Mesothelial cell of epicardium (in vitro differentiated cells): ENCODE measurements around the gene ADAP1. TPM values are rescaled to one million over a fixed set of nuclear protein-coding genes. Genes with fewer than 3 reads are reported as not detected.
A peak's percentile ranks its signal among the peaks of the same experiment; 100 is the strongest.

Source experiments
- DNase-seq, 2 experiments: peaks; one replicate each; pipeline ENCODE4 v3.0.0; 2021; ENCODE audit warnings: low spot score in 2 of 2; ENCODE audit not compliant: unreplicated experiment in 2 of 2
- H3K27ac Mint-ChIP-seq: 2 replicates; pipeline ENCODE4 v1.8.0; 2021; ENCODE audit warnings: mixed read lengths
- H3K27me3 Mint-ChIP-seq: 2 replicates; pipeline ENCODE4 v1.8.0; 2021; ENCODE audit warnings: low read depth, mixed read lengths
- H3K36me3 Mint-ChIP-seq: 2 replicates; pipeline ENCODE4 v1.8.0; 2021; ENCODE audit warnings: mixed read lengths
- H3K4me1 Mint-ChIP-seq: 2 replicates; pipeline ENCODE4 v1.8.0; 2021; ENCODE audit warnings: mixed read lengths
- H3K4me3 Mint-ChIP-seq: 2 replicates; pipeline ENCODE4 v1.8.0; 2021; ENCODE audit warnings: mild to moderate bottlenecking, moderate library complexity, mixed read lengths
- H3K9me3 Mint-ChIP-seq: 2 replicates; pipeline ENCODE4 v1.8.0; 2021; ENCODE audit warnings: mixed read lengths
- CTCF ChIP-seq: fragments of 200-600 bp; sonication (generic); IDR thresholded peaks from one replicate; pipeline ENCODE4 v1.5.0; 2021; ENCODE audit warnings: antibody characterized with exemption; ENCODE audit not compliant: unreplicated experiment
- total RNA-seq: library from RNA; stranded (reverse); gene quantifications from 3 replicates; pipeline ENCODE4 v1.2.1, GENCODE V29; 2021

Gene ADAP1
- total RNA-seq, 1 donor from 2014 or later = 4.0 TPM

GRCh38 chr7:914521-915194 is 39.8 kb downstream of the ADAP1 start:
- TF ChIP-seq CTCF = no peak

GRCh38 chr7:913736-914520 is 40.6 kb downstream of the ADAP1 start:
- Mint-ChIP-seq H3K27ac (no peak overlapping the region), H3K4me3 (no peak overlapping the region), H3K4me1 (peaks cover 16% of the 10 kb centered on the region), H3K27me3 (peaks cover 9% of the 10 kb centered on the region), H3K9me3 (no peaks in the 10 kb centered on the region), H3K36me3 (no peaks in the 10 kb centered on the region)
- no peak for DNase-seq
- TF ChIP-seq CTCF = no peak

More at GRCh38 chr7:914521-915194, 39.8 kb downstream of the ADAP1 start:
- no peak overlapping the region for H3K27ac Mint-ChIP-seq
- no peaks in the 10 kb centered on the region for H3K9me3 Mint-ChIP-seq
- H3K4me1 Mint-ChIP-seq = peaks cover 16% of the 10 kb centered on the region
- H3K4me3 Mint-ChIP-seq = no peak overlapping the region
- peaks cover 9% of the 10 kb centered on the region for H3K27me3 Mint-ChIP-seq
- DNase-seq = no peak
- H3K36me3 Mint-ChIP-seq = no peaks in the 10 kb centered on the region

GRCh38 chr7:911791-912480 is 42.5 kb downstream of the ADAP1 start:
- no peak for TF ChIP-seq CTCF
- no peaks in the 10 kb centered on the region for H3K9me3 Mint-ChIP-seq
- H3K27ac Mint-ChIP-seq = no peak overlapping the region
- no peak overlapping the region for H3K4me3 Mint-ChIP-seq
- H3K4me1 Mint-ChIP-seq = peaks cover 13% of the 10 kb centered on the region
- no peak for DNase-seq
- peaks cover 15% of the 10 kb centered on the region for H3K27me3 Mint-ChIP-seq
- no peaks in the 10 kb centered on the region for H3K36me3 Mint-ChIP-seq

- Mint-ChIP-seq H3K27ac (no peak overlapping the region), H3K36me3 (no peaks in the 10 kb centered on the region), H3K4me3 (no peak overlapping the region), H3K4me1 (peaks cover 7% of the 10 kb centered on the region), H3K9me3 (no peaks in the 10 kb centered on the region), H3K27me3 (peaks cover 17% of the 10 kb centered on the region)
- TF ChIP-seq CTCF = no peak
- no peak for DNase-seq
Observed at GRCh38 chr7:910931-911431, 43.5 kb downstream of the ADAP1 start.

- Mint-ChIP-seq H3K27ac (no peak overlapping the region), H3K36me3 (no peaks in the 10 kb centered on the region), H3K4me3 (peak overlapping the region; percentile 34), H3K27me3 (peaks cover 21% of the 10 kb centered on the region), H3K9me3 (no peaks in the 10 kb centered on the region), H3K4me1 (peaks cover 1% of the 10 kb centered on the region)
- DNase-seq = no peak
- TF ChIP-seq CTCF = no peak
Observed at GRCh38 chr7:910441-910861, 44.0 kb downstream of the ADAP1 start.
